Immature natural killer cell (primary cell): ENCODE results near the gene AXL. TPM values are rescaled to one million over a fixed set of nuclear protein-coding genes. Genes with fewer than 3 reads are reported as not detected.

Source experiments
- DNase-seq, 3 donors: peaks; one replicate each; pipeline ENCODE4 v3.0.0; 2022; ENCODE audit warnings: mixed read lengths in 1 of 3
- H3K27ac Mint-ChIP-seq, 6 donors: one replicate each; pipeline ENCODE4 v1.8.0; 2020; ENCODE audit warnings: mixed read lengths in 6 of 6, mild to moderate bottlenecking in 5 of 6, inconsistent platforms in 4 of 6, moderate library complexity in 3 of 6
- H3K27me3 Mint-ChIP-seq, 3 donors: one replicate each; pipeline ENCODE4 v1.8.0; 2020 to 2021; ENCODE audit warnings: low read depth in 3 of 3, mild to moderate bottlenecking in 3 of 3, mixed read lengths in 3 of 3, moderate library complexity in 3 of 3, inconsistent platforms in 1 of 3
- H3K36me3 Mint-ChIP-seq, 3 donors: one replicate each; pipeline ENCODE4 v1.8.0; 2020; ENCODE audit warnings: mixed read lengths in 3 of 3, inconsistent platforms in 2 of 3, mild to moderate bottlenecking in 2 of 3
- H3K4me1 Mint-ChIP-seq, 2 donors: one replicate each; pipeline ENCODE4 v1.8.0; 2020; ENCODE audit warnings: inconsistent platforms in 2 of 2, mild to moderate bottlenecking in 2 of 2, mixed read lengths in 2 of 2, moderate library complexity in 1 of 2
- H3K4me3 Mint-ChIP-seq, 5 donors: one replicate each; pipeline ENCODE4 v1.8.0; 2020; ENCODE audit warnings: mild to moderate bottlenecking in 5 of 5, mixed read lengths in 5 of 5, inconsistent platforms in 3 of 5, moderate library complexity in 3 of 5
- H3K9me3 Mint-ChIP-seq, 6 donors: one replicate each; pipeline ENCODE4 v1.8.0; 2020; ENCODE audit warnings: mild to moderate bottlenecking in 6 of 6, mixed read lengths in 6 of 6, inconsistent platforms in 4 of 6, moderate library complexity in 3 of 6
- polyA plus RNA-seq, 3 donors: library from polyadenylated mRNA; unstranded; fragments of 300-500 nt; fragmentation: Illumina TruSeq; gene quantifications; one replicate each; pipeline ENCODE4 v1.2.3, GENCODE V29; 2021

AXL gene
- polyA plus RNA-seq, 3 donors from 2014 or later, result 0.61 to 1.2 (median 0.97) TPM

DNA sequence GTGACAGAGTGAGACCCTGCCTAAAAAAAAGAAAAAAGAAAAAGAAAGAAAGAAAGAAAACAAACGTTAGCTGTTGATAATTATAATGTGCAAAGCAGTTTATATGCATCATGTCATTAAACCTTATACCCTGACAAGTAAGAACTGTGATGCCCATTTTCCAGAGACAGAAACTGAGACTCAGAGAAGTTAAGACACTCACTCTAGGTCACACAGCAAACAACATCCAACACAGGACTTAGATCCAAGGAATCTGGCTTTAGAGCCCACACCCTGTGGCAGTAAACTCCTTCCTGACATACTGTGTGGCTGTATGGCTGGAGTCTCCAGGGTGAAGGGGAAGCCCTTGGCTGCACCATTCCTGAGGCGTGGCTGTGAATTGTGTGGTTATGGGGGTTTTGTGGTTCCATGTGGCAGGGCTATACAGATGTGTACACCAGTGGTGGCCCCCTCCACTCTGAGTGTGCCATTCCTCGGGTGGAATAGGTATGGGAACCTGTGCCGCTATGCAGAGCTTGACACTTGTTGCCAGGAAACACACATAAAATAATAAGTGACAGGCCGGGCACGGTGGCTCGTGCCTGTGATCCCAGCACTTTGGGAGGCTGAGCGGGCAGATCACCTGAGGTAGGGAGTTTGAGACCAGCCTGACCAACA, 15.6 kb downstream of the AXL start:
- no peaks in the 10 kb centered on the region for H3K36me3 Mint-ChIP-seq
- no peaks in the 10 kb centered on the region for H3K9me3 Mint-ChIP-seq
- peaks cover 0 to 2% (median 0%) of the 10 kb centered on the region in 3 donors for H3K27me3 Mint-ChIP-seq
- H3K4me1 Mint-ChIP-seq, result no peaks in the 10 kb centered on the region
- no peak for DNase-seq
- no peak overlapping the region for H3K27ac Mint-ChIP-seq
- H3K4me3 Mint-ChIP-seq, result no peak overlapping the region

DNA sequence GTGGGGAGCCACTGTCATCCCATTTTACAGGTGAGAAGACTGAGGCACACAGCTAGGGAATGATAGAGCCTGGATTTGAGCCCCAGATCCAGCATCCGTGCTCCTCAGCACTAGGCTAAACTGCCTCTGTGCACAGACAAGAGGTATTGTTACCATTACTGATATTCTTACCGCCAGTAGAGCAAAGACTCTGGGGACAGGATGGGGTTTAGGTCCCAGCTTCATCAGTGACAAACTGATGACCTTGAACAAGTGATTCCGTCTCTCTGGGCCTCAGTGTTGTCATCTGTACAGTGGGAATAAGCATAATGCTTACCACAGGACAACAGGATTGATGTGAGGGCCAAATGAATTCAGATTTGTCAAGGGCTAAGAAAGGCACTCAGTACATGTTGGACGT, 16.5 kb downstream of the AXL start:
- Mint-ChIP-seq H3K4me3 (no peak overlapping the region), H3K27me3 (peaks cover 0 to 2% (median 0%) of the 10 kb centered on the region in 3 donors), H3K27ac (no peak overlapping the region), H3K36me3 (no peaks in the 10 kb centered on the region), H3K4me1 (no peaks in the 10 kb centered on the region), H3K9me3 (no peaks in the 10 kb centered on the region)
- no peak for DNase-seq

DNA sequence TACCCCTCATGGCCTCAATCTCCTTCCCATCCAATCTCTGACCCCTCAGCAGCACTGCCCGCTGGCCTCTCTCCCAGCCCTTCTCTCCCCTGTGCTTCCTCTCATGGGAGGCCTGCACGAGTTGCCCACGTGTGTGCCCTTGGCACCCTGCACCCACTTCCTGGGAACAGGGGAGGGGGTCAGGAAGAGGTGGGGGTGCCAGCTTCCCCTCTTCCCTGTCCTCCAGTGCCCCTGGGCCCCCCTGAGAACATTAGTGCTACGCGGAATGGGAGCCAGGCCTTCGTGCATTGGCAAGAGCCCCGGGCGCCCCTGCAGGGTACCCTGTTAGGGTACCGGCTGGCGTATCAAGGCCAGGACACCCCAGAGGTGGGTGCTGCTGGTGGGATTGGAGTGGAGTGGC, 19.2 kb downstream of the AXL start:
- no peak for DNase-seq
- H3K9me3 Mint-ChIP-seq, result no peaks in the 10 kb centered on the region
- H3K4me1 Mint-ChIP-seq, result no peaks in the 10 kb centered on the region
- H3K36me3 Mint-ChIP-seq, result no peaks in the 10 kb centered on the region
- no peak overlapping the region for H3K4me3 Mint-ChIP-seq
- no peak overlapping the region for H3K27ac Mint-ChIP-seq
- peaks cover 0 to 2% (median 0%) of the 10 kb centered on the region in 3 donors for H3K27me3 Mint-ChIP-seq

DNA sequence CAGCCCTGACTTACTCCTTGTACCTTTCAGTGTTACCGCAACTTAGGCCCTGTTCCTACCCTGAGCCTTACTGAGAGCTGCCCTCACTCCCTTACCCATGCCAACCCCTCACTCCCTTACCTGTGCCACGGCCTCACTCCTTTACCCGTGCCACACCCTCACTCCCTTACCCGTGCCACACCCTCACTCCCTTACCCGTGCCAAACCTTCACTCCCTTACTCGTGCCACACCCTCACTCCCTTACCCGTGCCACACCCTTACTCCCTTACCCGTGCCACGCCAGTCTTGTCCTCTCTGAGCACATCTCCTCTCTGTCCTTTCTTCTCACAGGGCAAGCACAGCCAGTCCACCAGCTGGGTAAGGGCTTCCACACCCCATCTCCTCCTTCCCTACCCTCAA, 20.3 kb downstream of the AXL start:
- no peaks in the 10 kb centered on the region for H3K36me3 Mint-ChIP-seq

DNA sequence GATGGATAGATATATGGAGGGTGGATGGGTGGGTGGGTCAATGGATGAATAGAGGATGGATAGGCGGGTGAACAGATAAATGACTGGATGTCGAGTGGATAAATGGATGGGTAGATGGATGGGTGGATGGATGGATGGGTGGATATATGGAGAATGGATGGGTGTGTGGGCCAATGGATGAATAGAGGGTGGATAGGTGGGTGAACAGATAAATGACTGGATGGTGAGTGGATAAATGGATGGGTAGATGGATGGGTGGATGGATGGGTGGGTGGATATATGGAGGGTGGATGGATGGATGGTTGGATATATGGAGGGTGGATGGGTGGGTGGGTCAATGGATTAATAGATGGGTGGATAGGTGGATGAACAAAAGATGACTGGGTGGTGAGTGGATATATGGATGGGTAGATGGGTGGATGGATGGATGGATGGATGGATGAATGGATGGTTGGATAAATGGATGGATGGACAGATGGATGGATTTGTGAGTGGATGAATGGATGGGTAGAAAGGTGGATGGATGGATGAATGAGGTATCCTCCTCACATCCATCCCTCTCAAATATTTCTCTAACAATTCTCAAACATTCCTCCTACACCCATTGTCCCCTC, 21.0 kb downstream of the AXL start:
- Mint-ChIP-seq H3K27me3 (peaks cover 0 to 2% (median 2%) of the 10 kb centered on the region in 3 donors), H3K9me3 (no peaks in the 10 kb centered on the region), H3K4me1 (no peaks in the 10 kb centered on the region), H3K36me3 (no peaks in the 10 kb centered on the region), H3K4me3 (no peak overlapping the region), H3K27ac (no peak overlapping the region)
- DNase-seq, result no peak

More for the DNA sequence above, 20.3 kb downstream of the AXL start:
- Mint-ChIP-seq H3K27ac (no peak overlapping the region), H3K4me1 (no peaks in the 10 kb centered on the region), H3K27me3 (peaks cover 0 to 2% (median 2%) of the 10 kb centered on the region in 3 donors), H3K9me3 (no peaks in the 10 kb centered on the region), H3K4me3 (no peak overlapping the region)
- no peak for DNase-seq

DNA sequence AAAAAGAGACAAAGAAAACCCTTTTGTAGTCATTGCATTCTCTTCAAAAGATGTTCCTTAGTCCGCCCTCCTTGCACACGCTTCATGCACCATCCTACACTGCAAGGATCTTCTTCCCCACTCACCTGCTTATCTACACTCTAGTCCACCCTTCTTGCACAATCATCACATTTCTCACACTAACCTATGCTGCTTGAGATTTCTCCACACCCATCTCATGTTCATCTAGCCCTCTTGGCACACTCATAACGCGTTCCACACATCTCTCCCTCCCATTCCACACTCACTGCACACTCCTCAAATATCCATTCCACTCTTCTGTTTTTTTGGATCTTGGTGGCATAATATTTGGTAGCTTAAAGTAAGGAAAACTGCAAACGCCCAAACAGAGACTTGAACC, 22.8 kb downstream of the AXL start:
- no peaks in the 10 kb centered on the region for H3K9me3 Mint-ChIP-seq
- no peak for DNase-seq
- no peak overlapping the region for H3K27ac Mint-ChIP-seq
- no peak overlapping the region for H3K4me3 Mint-ChIP-seq
- no peaks in the 10 kb centered on the region for H3K36me3 Mint-ChIP-seq
- no peaks in the 10 kb centered on the region for H3K4me1 Mint-ChIP-seq
- H3K27me3 Mint-ChIP-seq, result peaks cover 0 to 2% (median 2%) of the 10 kb centered on the region in 3 donors

DNA sequence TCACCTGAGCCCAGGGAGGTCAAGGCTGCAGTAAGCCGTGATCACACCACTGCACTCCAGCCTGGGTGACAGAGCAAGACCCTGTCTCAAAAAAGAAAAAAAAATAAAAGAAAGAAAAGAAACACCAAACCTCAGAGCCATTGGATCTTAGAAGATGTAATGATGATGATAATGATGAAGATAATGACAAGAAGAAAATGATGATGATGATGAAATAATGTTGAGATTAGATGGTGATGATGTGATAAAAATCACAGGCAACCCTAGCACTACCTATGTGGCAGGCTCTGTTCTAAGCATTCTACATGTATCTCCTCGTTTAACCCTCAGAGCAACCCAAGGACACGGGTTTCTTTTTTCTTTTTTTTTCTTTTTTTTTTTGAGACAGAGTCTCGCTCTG, 25.1 kb downstream of the AXL start:
- Mint-ChIP-seq H3K4me1 (no peaks in the 10 kb centered on the region), H3K36me3 (no peaks in the 10 kb centered on the region), H3K4me3 (no peak overlapping the region), H3K27me3 (peaks cover 2% of the 10 kb centered on the region in 3 donors), H3K27ac (no peak overlapping the region), H3K9me3 (no peaks in the 10 kb centered on the region)
- DNase-seq, result no peak

DNA sequence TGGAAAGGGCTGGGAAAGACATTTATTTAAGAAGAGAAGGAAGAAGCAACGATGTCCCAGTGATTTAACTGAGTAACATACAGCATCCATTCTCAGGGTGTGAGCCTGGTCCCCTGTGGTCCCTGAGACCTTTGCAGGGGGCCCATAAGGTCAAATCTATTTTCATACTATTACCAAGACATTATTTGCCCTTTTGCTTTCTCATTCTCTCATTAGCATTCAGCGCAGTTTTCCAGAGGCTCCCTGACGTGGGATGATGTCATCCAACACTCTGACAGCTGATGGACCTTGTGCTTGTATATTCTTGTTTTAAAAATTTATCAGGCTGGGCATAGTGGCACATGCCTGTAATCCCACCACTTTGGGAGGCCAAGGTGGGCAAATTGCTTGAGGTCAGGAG, 26.8 kb downstream of the AXL start:
- Mint-ChIP-seq H3K36me3 (no peaks in the 10 kb centered on the region), H3K4me1 (no peaks in the 10 kb centered on the region), H3K27ac (no peak overlapping the region), H3K27me3 (peaks cover 0 to 2% (median 2%) of the 10 kb centered on the region in 3 donors), H3K4me3 (no peak overlapping the region), H3K9me3 (no peaks in the 10 kb centered on the region)
- no peak for DNase-seq

DNA sequence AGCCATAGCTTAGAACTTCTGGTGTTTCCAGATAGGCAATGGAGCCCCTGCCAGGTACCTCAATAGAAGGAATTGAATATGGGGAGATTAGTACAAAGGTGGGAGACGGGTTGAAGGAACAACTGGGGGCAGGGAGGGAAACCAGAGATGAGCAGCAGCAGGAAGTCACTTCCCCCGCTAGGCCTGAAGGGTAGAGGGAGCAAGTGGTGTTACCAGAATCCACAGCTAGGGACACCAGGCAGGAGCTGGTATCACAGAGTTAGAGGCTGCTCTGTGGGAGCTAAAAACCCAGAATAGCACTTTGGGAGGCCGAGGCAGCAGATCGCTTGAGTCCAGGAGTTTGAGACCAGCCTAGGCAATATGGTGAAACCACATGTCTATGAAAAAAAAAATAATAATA, 29.9 kb downstream of the AXL start:
- H3K4me3 Mint-ChIP-seq, result no peak overlapping the region
- no peaks in the 10 kb centered on the region for H3K4me1 Mint-ChIP-seq
- no peaks in the 10 kb centered on the region for H3K36me3 Mint-ChIP-seq
- peaks cover 2 to 4% (median 4%) of the 10 kb centered on the region in 3 donors for H3K27me3 Mint-ChIP-seq
- no peak overlapping the region for H3K27ac Mint-ChIP-seq
- H3K9me3 Mint-ChIP-seq, result peaks cover 0 to 2% (median 0%) of the 10 kb centered on the region in 6 donors
- no peak for DNase-seq

DNA sequence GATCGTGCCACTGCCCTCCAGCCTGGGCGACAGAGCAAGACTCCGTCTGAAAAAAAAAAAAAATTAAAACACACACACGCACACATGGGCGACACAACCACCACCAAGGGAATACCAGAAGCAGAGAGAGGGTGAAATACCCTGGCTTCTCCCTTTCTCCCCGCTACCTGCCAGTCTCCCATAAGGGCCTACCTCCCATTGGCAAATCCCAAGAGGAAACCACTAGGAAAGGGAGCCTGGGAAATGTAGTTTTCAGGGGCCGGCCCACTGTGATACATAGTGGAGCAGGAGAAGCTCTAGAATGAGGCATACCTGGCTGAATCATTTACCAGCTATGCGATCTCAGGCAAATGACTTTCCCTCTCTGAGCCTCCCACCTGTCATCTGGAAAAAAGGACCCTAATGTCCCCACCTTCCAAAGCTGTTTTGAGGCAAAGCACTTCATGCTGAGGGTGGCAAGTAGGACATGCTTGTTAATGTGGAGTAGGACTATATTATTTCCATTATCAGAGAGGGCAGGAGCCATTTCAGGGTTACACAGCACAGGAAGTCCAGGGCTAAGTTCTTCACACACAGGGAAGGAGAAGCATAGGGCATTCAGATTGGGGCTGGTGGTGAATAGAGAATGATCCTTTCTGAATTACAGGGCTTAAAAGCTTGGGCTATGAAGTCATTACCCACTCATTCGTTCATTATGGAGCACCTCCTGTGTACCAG, 30.8 kb downstream of the AXL start:
- Mint-ChIP-seq H3K27ac (no peak overlapping the region), H3K9me3 (peaks cover 0 to 2% (median 0%) of the 10 kb centered on the region in 6 donors), H3K4me1 (no peaks in the 10 kb centered on the region), H3K27me3 (peaks cover 2 to 4% (median 4%) of the 10 kb centered on the region in 3 donors), H3K36me3 (no peaks in the 10 kb centered on the region), H3K4me3 (no peak overlapping the region)
- no peak for DNase-seq

DNA sequence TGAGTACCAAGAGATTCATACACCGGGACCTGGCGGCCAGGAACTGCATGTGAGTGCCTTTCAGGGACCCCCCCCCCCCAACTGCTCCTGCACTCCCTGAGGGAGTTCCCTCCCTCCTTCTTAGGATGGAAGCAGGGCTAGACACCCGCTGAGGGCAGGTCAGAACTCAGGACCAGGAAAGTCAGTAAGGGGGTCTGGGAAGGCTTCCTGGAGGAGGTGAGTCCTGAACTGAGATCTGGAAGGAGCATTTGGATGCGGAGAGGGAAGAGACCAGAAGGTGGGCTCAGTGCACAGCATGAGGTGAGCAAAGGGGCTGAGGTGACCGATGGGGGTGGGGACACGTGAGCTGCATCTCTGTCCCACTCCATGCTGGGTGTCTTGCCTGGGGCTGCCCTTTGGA, 34.6 kb downstream of the AXL start:
- DNase-seq, result no peak
- Mint-ChIP-seq H3K4me1 (no peaks in the 10 kb centered on the region), H3K36me3 (no peaks in the 10 kb centered on the region), H3K9me3 (peaks cover 0 to 2% (median 0%) of the 10 kb centered on the region in 6 donors), H3K4me3 (no peak overlapping the region), H3K27ac (no peak overlapping the region), H3K27me3 (peaks cover 2 to 5% (median 4%) of the 10 kb centered on the region in 3 donors)

DNA sequence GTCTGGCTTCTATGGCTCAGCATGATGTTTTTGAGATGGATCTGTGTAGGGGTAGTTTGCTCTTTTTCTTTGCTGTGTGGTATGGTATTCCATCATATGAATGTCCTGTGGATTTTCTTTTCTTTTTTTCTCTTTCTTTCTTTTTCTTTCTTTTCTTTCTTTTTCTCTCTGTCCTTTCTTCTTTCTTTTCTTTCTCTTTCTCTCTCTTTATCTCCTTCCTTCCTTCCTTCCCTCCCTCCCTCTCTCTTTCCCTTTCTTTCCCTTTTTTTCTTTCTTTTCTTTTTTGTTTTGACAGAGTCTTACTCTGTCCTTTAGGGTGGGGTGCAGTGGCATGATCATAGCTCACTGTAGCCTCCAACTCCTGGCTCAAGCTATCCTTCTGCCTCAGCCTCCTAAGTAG, 36.1 kb downstream of the AXL start:
- no peak for DNase-seq
- Mint-ChIP-seq H3K4me3 (no peak overlapping the region), H3K27ac (peak overlapping the region in 1 of 6 donors; percentile 60), H3K36me3 (no peaks in the 10 kb centered on the region), H3K27me3 (peaks cover 2 to 5% (median 4%) of the 10 kb centered on the region in 3 donors), H3K9me3 (peaks cover 0 to 2% (median 0%) of the 10 kb centered on the region in 6 donors), H3K4me1 (no peaks in the 10 kb centered on the region)

DNA sequence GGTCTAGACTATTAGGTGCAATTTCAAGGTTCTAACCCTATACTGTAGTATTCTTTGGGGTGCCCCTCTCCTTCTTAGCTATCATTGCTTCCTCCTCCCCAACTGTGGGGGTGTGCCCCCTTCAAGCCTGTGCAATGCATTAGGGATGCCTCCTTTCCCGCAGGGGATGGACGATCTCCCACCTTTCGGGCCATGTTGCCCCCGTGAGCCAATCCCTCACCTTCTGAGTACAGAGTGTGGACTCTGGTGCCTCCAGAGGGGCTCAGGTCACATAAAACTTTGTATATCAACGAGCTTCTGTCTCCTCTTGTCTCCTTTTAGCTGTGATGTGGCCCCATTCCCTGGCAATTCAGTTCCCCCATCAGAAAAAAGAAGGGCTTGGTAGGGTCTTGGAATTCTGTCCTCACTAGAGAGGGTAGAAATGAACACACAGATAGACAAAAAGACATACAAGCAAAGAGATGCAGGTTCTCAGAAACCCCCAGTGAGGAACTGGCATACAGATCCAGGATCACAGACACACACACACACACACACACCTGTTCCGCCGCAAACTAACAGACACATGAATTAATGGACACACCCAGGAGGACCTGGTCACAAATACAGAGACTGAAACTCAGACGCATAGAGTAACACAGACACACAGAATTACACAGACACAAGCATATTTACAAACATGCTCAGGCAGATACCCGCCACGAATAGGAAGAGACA, 42.6 kb downstream of the AXL start:
- no peak for DNase-seq
- no peaks in the 10 kb centered on the region for H3K9me3 Mint-ChIP-seq
- H3K4me3 Mint-ChIP-seq, result peak overlapping the region; percentile 91 to 98 (median 97)
- H3K27ac Mint-ChIP-seq, result peak overlapping the region; percentile 99 to 100 (median 100)
- H3K27me3 Mint-ChIP-seq, result peaks cover 28 to 42% (median 34%) of the 10 kb centered on the region in 3 donors
- no peaks in the 10 kb centered on the region for H3K36me3 Mint-ChIP-seq
- peaks cover 34 to 38% of the 10 kb centered on the region in 2 donors for H3K4me1 Mint-ChIP-seq
